IPS-11a (cell line): ENCODE results near the gene SUGT1.
"Not testable (repeated sequence)": the region's sequence is repeated elsewhere in the genome, so short reads cannot be mapped to it uniquely, and the experiment has no call there.

Experiments used
- H3K4me3 ChIP-seq: one replicate; pipeline ENCODE4 v1.5.1; 2013; ENCODE audit warnings: low read depth, low read length, control low read depth

SUGT1 gene

GRCh38 chr13:52652196-52652979 lies at the start of gene SUGT1:
Gene SUGT1 (plus strand): TSS chr13:52652836. CDS start chr13:52652921, 85 bp downstream.
- H3K4me3 ChIP-seq, result peak within 1 kb of the TSS; percentile 94

GRCh38 chr13:52603316-52603715 lies 49.3 kb upstream of the SUGT1 start:
- H3K4me3 ChIP-seq, result not testable (repeated sequence)

GRCh38 chr13:52606126-52606525 lies 46.5 kb upstream of the SUGT1 start:
- not testable (repeated sequence) for H3K4me3 ChIP-seq

GRCh38 chr13:52606795-52607194 lies 45.8 kb upstream of the SUGT1 start:
- H3K4me3 ChIP-seq, result not testable (repeated sequence)

- not testable (repeated sequence) for H3K4me3 ChIP-seq
These were observed 44.5 kb upstream of the SUGT1 start for GRCh38 chr13:52608184-52608583.

- H3K4me3 ChIP-seq, result not testable (repeated sequence)
These were observed 43.5 kb upstream of the SUGT1 start for GRCh38 chr13:52609013-52609606.

- H3K4me3 ChIP-seq, result not testable (repeated sequence)
These were observed 42.5 kb upstream of the SUGT1 start for GRCh38 chr13:52610158-52610557.

- no peak overlapping the region for H3K4me3 ChIP-seq
These were observed 37.4 kb upstream of the SUGT1 start for GRCh38 chr13:52615134-52615801.

GRCh38 chr13:52615812-52616211 lies 36.8 kb upstream of the SUGT1 start:
- H3K4me3 ChIP-seq, result no peak overlapping the region

- H3K4me3 ChIP-seq, result peak overlapping the region; percentile 99
These were observed 35.3 kb upstream of the SUGT1 start for GRCh38 chr13:52617070-52618060.

- not testable (repeated sequence) for H3K4me3 ChIP-seq
These were observed 21.4 kb upstream of the SUGT1 start for GRCh38 chr13:52631083-52631690.

GRCh38 chr13:52638666-52639328 lies 13.8 kb upstream of the SUGT1 start:
- H3K4me3 ChIP-seq, result no peak overlapping the region

- no peak within 1 kb of the TSS for H3K4me3 ChIP-seq
These were observed 10.5 kb upstream of the SUGT1 start, which contains the start of gene HNRNPA1L2 for GRCh38 chr13:52642131-52642530. Gene HNRNPA1L2 (plus strand): TSS chr13:52642431. CDS start chr13:52642493, 62 bp downstream.

- no peak overlapping the region for H3K4me3 ChIP-seq
These were observed 8.5 kb upstream of the SUGT1 start for GRCh38 chr13:52644108-52644507.

GRCh38 chr13:52646967-52647366 lies 5.7 kb upstream of the SUGT1 start:
- H3K4me3 ChIP-seq, result no peak overlapping the region

- H3K4me3 ChIP-seq, result peak overlapping the region; percentile 94
These were observed 1.9 kb upstream of the SUGT1 start for GRCh38 chr13:52650731-52651130.

- peak overlapping the region; percentile 94 for H3K4me3 ChIP-seq
These were observed 790 bp upstream of the SUGT1 start for GRCh38 chr13:52651897-52652195.

- peak overlapping the region; percentile 94 for H3K4me3 ChIP-seq
These were observed 306 bp downstream of the SUGT1 start for GRCh38 chr13:52652980-52653303.

- no peak overlapping the region for H3K4me3 ChIP-seq
These were observed 6.7 kb downstream of the SUGT1 start for GRCh38 chr13:52659340-52659739.

- H3K4me3 ChIP-seq, result no peak overlapping the region
These were observed 11.6 kb downstream of the SUGT1 start for GRCh38 chr13:52664272-52664671.
